HG03558 (cell line): ENCODE results near the gene TMEM129.

Experiments
- ATAC-seq: cut with Tn5 transposase; IDR thresholded peaks from one replicate; pipeline ENCODE4 v1.9.1; 2021; ENCODE audit warnings: moderate number of reproducible peaks; ENCODE audit not compliant: unreplicated experiment; ENCODE audit errors: extremely low read depth

TMEM129 gene

DNA sequence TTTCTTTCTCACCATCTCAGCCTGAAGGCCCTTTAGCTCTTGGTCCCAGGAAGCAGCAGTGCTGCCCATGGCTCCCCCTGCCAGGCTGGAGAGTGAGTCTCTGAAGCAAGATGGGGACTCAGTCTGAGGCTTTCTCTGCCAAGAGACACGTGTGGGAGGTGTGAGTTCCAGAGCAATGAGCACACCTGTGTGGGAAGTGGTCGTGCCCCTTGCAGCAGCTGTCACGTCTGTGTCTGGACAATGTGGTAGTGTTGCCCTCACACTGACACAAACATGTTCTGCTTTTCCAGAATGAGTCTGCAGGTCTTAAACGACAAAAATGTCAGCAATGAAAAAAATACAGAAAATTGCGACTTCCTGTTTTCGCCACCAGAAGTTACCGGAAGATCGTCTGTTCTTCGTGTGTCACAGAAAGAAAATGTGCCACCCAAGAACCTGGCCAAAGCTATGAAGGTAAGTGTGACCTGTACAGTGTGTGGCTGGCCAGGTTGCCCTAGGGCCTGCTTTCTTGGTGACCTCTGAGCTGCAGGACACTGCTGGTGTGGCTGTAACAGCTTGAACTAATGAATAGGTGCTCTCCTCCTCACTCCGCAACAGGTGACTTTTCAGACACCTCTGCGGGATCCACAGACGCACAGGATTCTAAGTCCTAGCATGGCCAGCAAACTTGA is 2.1 kb upstream of the TMEM129 start:
- no peak for ATAC-seq

DNA sequence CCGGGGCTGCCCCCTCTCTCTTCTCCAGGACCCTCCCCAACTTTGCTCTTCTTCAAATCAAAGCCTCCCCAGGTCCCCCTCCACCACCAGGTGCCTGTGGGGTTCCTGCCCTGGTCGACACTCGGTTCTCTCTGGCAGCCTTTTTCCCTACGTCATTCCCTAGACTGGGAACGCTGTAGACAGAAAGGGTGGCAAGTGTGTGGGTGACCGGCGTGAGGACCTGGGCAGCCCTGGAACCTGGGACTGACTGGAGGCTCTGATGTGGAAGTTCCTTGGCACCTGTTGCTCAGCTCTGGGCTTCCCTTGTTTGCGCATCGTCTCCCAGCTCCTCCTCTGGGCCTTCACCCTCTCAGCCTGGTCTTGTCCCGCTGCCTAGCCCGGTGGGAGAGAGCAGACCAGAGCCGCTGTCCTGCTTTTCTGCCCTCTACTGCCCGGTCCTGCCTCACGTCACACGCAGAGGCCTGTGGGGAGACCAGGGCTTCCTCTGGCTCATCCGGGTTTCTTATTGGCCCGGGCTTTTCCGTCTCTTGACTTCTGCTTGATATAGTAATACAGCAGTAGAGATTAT is 1.5 kb upstream of the TMEM129 start:
- ATAC-seq: no peak

DNA sequence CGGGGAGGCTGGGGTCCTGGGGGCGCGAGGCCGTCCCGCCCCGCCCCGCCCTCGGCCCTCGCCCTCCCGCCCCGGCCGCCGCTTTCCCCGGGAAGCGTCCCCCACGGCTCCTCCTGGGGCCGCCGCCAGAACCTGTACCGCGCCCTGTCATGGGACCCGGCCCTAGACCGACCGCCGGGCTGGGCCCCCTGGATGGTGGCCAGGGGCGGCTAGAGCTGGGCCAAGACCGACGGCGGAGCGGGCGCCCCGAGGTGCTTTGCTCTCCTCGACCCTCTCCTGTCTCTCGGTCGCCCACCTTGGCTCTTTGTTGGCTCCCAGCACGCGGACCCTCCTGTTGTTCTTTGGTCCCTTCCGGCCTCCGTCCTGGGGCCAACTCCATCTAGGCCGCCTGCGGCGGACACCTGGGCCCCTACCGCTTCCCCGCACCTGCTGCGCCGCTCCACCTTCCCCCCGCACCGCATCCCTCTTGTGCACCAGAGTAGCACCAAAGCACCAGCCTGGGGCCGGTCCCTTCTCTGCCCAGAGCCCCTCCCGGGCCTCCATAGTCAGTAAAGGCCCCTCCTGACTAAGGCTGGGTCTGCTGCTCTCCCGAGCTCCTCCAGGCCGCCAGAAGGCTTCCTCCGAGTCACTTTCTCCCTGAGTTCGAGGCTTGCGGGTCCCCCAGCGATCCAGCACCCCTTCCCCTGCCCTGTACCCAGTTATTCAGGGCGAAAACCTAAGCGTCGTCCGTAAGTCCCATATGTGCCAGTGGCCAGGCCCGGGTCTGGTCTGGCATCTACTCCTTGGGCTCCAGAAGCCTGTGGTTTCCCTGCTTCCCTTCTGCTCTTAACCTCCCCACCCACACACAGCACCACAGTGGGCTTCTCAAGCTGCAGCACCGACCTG is 785 bp upstream of the TMEM129 start:
- ATAC-seq: no peak

DNA sequence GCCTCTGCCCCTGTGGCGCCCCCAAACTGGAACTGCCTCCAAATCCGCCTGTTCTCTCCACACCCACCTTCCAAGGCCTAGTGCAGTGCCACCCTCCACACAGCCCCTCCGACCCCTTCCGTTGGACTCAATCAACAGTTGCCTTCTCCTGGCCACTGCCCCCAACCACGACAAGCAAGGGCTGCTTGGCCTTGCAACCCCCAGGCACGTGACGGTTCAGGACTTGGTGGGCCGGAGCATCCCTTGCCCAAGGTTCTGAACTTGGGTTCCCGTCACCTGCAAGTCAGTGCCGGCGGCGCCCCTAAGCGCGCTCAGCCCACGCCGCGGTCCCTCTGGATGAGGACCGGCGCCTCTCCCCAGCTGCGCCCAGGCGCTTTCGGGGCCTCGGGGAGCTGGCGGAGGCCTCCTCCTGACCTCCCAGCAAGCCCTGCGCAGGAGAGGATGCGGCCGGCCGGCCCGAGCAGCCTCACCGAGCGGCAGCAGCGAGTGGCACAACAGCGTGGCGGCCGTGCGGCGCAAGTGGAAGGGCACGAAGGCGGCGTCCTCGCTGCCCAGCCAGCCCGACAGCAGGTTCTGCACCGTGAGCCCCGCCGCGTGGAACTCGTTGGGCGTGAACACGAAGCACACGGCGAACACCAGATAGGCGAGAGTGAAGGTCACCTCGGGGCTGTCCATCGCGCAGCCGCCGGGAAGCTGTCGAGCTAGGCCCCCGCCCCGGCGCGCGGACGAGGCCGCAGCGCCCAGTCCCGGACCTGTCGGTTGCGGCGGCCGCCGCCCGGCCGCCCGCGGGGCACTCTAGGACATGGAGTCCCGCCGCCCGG is 750 bp downstream of the TMEM129 start:
- no peak for ATAC-seq

DNA sequence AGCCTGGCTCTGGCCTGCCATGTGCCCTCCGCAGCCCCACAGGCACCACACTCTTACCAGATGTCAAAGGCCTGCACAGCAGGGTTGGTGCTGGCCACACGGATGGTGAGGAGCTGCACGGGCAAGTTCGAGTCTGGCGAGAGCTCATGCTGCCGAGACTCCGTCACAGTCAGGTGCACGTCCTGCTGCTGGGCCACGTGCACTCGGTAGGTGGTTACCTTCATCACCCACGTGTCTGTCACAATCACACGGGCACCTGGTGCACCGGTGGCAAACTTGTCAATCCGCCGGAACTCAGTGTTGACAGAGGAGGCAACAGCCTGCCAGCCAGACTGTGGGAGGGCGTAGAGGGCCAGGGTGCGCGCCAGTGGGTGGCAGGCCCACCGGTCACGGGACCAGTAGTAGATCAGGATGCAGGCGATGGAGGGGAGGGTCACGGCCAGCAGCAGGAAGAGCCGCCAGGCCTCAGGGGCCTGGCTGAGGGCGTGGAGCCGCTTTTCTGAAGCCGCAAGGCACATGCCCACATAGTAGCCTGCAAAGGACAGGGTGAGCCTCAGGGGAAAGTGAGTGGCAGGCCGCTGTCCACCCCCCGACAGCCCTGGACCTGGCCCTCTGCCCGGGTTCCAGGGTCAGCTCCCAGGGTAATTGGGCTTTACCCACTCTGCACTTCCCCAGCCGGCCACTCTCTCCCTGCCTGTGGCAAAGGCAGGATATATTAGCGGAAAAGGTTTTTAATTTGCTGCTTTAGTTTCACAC is 2.9 kb downstream of the TMEM129 start:
- no peak for ATAC-seq

DNA sequence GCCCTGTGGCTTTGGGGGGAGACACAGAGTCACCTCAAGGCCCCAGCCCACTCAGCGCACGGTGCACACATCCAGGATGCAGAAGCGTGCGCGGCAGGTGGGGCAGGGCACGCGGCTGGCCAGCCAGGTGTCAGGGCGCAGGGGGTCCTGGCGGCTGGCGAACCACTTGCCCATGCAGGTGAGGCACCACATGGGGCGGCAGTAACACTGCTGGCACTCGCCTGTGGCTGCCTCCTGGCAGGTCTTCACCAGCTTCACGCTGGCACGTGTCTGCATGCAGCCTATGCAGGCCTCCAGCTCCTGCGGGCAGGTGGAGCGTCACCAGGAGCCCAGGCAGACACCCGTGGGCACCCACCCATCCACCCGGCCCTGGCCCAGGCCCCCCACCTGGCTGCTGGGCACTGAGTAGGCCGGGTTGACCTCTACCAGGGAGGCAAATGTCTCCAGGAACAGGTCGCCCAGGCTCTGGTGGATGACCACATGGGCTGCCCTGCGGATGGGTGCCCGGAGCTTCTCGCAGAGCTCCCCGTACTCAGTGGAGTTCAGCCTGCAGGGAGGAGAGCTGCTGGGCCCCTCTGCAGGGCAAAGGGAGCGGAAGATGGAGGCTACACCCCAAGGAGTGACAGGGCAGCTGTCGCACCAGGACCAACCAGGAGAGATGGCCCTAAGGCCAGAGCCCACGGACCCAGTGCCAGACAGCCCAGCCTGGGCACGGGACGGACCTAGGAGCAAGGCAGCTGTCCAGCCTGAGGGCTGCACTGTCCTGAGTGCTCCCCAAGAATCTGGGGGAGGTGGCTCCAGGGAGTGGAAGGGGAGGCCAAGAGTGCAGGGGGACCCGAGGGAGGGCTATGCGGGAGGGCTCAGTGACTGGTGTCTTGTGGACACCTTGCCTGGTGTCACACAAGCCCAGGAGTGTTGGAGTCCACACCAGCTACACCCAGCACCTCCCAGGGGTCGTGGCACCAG is 3.7 kb downstream of the TMEM129 start:
- no peak for ATAC-seq

DNA sequence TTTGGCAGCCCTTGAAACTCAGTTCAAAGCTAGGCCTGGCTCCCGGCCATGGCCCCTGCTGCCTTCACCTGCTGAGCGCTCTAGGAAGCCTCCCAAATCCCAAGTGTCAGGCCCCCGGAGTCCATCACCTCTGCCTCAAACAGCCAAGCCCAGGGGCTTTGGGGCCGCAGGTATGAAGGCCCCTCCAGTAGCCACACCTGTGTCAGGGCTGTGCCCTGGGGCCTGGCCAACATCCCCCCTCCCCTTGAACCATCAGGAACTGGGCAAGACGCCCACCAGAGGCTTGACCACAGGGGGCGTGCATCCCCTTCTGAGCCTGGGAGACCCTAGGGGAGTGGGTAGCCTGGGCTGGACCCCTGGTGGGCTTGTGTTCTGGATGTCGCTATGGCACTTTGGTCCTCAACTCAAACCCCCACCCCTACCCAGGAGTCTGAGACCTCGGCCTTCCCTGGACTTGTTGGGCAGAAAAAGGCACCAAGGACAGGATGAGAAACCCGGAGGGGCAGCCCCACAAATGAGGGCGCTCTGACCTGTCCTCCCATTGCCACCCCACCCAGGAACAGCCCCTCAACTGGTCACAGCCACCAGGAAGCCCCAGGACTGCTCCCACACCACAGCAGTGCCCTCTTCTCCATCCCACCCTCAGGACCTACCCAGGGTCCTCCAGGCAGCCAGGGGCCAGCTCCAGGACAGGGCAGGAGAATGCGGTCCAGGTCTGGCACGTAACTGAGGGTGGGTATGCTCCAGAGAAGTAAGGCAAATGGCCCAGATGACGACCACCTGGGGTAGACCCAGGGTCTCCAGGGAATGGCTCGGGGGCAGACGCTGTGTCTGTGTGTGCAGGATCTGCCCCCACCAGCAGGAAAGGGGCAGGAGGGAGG is 4.8 kb downstream of the TMEM129 start:
- no peak for ATAC-seq

DNA sequence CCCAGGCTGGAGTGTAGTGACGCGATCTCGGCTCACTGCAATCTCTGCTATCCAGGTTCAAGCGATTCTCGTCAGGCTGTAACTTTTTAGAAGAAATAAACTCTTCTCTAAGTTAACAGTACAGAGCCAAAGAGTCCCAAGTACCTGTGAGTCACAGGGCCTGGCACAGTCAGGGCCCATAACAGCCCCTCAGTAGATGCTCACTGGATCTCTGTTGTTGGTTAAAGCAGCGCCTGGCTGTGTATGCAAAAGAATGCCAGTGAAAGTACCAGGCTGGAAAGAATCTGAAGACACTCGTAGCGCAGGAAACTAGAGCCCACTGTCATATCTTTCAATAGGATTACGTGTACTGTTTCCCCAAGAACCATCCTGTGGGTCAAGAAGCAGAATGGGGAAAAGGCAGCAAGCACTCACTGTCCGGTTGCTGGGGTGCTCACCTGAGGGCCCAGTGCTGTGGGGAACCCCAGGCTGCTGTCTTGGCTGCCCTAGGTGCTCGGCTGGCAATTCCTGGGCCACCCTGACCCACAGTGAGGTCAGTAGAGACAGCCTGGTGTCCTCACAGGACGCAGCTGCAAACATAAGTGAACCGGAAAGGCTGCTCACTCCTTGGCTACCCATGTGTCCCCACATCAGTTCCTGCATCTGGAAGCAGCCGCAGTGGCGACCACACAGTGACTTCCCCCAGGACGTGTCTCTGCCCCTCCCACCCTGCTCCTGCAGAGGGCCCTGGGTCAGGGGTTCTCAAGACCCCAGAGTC is 5.9 kb downstream of the TMEM129 start:
- ATAC-seq: no peak

DNA sequence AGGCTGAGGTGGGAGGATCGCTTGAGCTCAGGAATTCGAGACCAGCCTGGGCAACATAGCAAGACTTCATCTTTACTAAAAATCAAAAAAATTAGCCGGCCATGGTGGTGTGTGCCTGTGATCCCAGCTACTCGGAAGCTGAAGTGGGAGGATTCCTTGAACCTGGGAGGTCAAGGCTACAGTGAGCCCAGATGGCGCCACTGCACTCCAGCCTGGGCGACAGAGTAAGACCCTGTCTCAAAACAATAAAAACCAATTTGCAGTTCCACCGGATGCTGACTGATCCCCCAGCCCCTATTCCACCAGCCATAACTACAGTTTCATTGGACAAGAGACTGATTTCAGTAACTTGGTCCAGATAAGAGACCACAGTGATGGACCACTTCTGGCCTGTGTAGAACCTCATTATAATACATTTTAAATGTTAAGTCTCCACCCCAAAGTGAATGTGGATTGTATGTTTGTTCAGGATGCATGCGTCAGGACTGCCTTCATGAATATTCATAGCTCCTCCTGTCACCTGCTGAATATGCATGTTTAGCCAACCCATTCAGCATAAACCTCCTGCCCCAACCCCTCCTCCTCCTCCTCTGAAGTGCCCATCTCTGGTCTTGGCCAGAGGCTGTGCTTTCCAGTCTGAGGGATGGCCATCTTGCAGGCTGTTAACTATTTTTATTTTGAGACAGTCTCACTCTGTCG is 6.7 kb downstream of the TMEM129 start:
- ATAC-seq: no peak

DNA sequence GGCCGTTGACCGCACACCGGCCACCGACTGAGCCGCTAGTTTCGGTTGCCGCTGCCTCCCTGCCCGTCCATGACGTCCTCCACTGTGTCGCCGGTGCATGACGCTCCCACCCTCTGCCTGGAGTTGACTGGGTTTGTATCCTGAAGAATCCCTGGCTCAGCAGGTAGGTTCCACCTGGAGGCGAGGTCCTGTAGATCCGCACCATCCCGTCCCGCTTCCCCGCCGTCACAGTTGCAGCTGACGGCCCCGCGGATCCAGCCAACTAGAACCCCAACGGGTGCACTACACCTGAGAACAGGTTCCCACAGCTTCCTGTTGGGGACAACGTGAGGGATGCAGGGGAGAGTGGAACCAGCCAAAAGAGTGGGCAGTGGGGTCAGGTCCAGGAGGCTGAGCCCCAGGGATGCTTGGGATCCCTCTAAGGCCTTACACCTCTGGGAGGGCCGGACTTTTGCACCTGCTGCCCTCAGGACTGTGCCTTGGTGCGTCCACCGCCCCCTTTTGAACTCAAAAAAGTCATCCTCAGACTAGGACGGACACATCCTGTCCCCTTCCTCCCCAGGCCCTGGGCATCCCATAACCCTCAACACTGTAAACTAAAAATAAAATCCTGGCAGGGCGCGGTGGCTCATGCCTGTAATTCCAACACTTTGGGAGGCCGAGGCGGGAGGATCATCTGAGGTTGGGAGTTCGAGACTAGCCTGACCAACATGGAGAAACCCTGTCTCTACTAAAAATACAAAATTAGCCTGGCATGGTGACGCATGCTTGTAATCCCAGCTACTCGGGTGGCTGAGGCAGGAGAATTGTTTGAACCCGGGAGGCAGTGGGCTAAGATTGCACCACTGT is 7.9 kb downstream of the TMEM129 start:
- peak; percentile 1 for ATAC-seq

DNA sequence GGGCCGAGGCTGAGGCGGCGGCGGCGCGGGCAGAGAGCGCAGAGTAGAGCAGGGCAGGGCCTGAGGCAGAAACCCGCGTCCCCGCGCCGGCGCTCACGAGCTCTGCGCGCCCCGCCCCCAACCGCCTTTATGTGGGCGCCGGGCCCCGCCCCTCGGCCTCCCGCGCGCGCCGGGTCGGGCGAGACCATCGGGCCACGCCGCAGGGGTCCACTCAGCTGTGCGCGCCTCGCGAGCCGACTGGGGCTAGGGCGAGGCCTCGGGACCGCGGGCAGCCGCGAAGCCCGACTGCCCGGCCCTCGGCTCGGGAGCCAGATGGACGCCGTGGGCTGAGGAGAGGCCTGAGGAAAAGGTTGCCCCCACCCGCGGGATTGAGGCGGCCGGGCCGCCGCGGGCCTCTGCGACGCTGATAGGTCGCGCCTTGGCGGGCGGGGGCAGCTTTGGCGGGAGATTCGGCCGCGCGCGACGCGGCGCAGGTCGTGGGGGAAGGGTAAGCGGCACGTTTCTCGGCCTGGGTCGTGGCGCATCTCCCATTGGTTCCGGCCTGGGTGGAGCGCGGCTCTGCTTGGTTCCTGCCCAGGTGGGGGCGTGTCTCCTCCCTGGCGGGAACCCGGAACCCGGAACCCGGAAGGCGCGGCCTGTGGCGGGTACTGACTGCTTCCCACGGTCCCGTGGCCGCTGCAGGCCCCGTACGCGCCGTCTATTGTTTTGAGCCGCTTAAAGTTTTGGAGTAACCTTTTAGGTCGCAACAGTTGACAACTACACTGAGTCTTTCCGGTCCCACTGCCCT is 8.7 kb downstream of the TMEM129 start, which contains the start of gene SLBP:
Gene SLBP (minus strand): TSS at position 104 of the 787 bp plus-strand sequence. CDS start 131 bp downstream, outside the sequence.
- ATAC-seq: peak; percentile 35

DNA sequence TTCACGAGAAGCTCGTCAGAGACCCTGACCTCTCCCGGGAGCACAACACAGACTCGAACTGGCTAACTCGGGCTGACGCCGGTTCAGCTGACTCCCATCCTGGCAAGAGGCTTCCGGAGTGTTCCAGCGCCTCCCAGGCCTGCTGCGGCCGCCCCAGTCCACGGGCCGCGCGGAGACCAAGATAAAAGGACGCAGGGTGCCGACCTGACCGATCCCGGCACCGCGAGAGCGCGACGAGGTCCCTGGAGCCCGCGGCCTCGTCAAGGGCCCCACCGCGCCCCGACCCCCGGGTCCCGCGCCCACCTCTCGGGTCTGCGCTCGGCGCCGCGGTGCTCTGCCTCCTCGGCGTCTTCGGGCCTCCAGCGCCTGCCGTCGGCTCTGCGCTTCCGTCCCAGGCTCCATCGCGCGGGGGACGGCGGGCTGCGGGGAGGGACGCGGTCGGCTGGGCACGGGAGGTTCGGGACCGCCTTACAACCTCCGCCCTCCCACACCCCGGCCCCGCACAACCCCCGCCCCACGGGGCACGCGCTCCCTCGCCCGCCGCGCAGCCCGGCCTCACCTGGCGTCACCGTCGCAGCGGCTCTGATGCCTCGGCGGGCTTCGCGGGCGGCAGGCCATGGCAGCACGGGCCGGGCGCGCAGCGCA is 9.4 kb downstream of the TMEM129 start:
- ATAC-seq: no peak

DNA sequence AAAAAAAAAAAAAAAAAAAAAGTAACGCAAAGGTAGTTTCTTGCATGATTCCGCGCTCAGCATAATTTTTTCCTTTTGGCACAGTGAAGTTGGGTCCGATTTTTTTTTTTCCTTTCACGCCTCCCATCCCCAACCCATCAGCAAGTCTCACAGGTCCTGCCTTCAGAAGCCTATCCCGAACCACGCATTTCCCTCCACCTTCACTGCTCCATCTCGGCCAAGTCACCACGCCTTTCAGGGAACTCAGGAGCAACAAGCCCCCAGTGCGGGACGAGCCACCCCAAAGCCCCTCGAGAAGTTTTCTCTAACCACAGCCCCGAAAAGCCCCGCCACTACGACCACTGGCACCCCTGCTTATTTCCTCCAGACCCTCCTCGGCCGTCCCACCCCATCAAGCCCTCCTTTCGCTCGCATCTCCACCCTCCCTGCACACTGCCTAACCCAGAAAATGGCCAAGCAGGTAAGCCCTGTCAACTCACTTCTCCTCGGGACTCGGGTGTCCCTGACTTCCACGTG is 10.0 kb downstream of the TMEM129 start:
- ATAC-seq: no peak

DNA sequence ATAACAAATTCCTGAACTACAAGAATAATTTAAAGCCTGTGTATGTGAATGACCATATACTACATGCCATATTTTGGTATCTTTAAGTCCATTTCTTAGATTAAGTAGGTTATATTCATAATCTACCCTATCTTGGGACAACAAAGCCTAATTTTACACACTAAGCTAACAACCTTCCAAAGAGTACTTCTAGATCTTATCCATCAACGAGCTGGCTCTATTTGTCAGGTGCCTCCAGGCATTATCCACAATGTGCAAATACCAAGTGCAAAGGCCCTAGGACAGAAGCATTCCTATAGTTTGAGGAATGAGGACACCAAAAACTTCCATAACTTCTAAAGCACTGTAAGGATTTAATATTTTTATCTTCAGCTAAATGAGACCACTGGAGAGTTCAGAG is 12.5 kb downstream of the TMEM129 start:
- no peak for ATAC-seq
